ENCODE measurements around the gene CDK5RAP3.

Gene CDK5RAP3

DNA sequence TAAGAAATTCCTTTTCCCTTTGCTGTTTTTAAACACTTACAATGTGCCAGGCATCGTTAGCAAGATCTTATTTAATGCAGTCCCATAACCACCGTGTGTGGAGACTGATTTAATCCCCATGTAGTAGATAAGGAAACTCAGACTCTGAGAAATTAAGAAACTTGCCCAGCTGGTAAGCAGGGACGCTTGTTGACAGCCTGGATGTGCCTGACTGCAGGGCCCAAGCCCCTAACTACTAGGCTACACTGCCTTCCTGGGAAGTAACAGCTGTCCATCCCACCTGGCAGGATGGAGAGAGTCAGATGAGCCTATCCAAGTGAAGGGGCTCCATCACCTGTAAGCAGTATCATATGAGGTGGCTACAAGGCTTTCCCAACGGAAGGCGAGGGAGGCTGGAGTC, 23.1 kb downstream of the CDK5RAP3 start:
- no peak for DNase-seq (ENCODE audit: low spot score)

DNA sequence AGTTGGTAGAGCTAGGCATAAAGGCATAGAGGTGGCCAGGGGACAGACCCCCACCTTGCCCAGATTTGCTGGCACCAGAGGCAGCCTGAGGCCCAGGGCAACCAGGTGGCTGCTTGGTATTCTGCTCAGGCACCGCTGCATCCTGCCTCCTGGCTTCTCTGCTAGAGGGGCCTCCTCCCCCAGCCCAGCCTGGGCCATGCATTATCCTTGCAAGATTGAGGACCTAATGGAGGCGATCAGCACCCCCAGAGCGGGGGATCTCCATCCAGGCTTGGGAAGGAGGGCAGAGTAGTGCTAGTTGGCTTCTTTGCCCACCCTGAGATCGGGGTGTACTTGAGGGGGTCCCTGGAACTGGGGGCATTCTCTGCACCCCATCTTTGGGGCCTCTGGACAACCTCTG, 23.8 kb downstream of the CDK5RAP3 start:
- no peak for DNase-seq (ENCODE audit: low spot score)
- TF ChIP-seq, protein P1, sequence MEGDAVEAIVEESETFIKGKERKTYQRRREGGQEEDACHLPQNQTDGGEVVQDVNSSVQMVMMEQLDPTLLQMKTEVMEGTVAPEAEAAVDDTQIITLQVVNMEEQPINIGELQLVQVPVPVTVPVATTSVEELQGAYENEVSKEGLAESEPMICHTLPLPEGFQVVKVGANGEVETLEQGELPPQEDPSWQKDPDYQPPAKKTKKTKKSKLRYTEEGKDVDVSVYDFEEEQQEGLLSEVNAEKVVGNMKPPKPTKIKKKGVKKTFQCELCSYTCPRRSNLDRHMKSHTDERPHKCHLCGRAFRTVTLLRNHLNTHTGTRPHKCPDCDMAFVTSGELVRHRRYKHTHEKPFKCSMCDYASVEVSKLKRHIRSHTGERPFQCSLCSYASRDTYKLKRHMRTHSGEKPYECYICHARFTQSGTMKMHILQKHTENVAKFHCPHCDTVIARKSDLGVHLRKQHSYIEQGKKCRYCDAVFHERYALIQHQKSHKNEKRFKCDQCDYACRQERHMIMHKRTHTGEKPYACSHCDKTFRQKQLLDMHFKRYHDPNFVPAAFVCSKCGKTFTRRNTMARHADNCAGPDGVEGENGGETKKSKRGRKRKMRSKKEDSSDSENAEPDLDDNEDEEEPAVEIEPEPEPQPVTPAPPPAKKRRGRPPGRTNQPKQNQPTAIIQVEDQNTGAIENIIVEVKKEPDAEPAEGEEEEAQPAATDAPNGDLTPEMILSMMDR (IDR thresholded peaks at IDR 0.05; ENCODE audit: borderline replicate concordance, control extremely low read depth, extremely low read depth, insufficient read depth, missing control alignments) = no peak
- in situ Hi-C loops (cut with MboI; ENCODE audit: low sequenced_read_pairs, unreplicated experiment) = no loop called here

More for the DNA sequence above, 23.1 kb downstream of the CDK5RAP3 start:
- TF ChIP-seq, protein P1 (IDR thresholded peaks at IDR 0.05; ENCODE audit: borderline replicate concordance, control extremely low read depth, extremely low read depth, insufficient read depth, missing control alignments) = no peak
- in situ Hi-C loops (cut with MboI; ENCODE audit: low sequenced_read_pairs, unreplicated experiment) = no loop called here

DNA sequence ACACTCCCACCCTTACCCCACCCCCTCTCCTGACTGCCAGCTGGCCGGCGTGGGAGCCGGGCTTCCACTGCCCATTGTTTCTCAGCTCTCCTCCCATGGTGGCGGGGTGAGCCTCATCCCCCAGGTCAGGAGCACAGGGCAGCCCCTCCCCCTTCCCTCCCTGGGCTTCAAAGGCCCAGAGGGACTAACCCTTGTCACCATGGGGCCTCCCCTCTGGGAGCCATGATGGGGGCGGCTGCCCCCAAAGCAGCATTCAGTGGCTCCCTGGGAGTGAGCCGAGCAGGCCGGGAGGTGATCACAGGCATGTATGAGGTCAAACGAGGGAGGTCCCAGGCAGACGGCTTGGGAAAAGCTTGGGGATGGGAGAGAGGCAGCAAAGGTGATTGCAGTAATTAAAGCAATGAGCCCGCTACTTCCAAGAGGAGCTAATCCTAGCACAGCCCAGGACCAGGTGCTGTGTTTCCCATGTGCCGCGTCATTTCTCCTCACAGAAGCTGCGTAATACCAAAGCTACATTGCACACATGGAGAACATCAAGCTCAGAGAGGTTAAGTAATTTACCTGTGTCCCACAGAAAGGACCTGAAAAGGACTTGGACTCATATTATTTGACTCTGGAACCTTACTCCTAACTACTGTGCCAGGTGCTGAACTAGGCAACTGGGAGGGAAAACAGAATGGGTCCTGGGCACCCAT, 24.5 kb downstream of the CDK5RAP3 start:
- TF ChIP-seq, protein P1 (IDR thresholded peaks at IDR 0.05; ENCODE audit: borderline replicate concordance, control extremely low read depth, extremely low read depth, insufficient read depth, missing control alignments) = no peak
- in situ Hi-C loops (cut with MboI; ENCODE audit: low sequenced_read_pairs, unreplicated experiment) = no loop called here
- no peak for DNase-seq (ENCODE audit: low spot score)

GRCh38 chr17:47996201-47996600, 25.3 kb downstream of the CDK5RAP3 start:
- TF ChIP-seq, protein P1 (IDR thresholded peaks at IDR 0.05; ENCODE audit: borderline replicate concordance, control extremely low read depth, extremely low read depth, insufficient read depth, missing control alignments) = no peak
- in situ Hi-C loops (cut with MboI; ENCODE audit: low sequenced_read_pairs, unreplicated experiment) = no loop called here
- no peak for DNase-seq (ENCODE audit: low spot score)

DNA sequence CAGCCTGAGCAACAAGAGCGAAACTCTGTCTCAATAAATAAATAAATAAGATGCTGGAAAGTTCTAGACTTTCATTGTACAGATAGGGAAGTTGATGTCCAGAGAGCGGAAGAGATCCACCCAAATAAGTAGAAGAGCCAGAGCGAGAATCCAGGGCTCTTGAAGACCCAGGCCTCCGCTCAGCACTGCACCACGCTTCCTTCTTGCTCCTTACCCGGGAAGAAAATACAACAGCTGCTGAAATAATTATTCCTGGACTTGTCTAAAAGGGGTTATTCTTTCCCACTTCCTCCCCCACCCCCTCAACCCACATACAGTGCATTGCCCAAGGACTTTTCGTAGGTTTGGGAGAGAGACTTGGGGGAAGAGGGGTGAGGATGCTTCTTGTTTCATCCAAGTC, 26.7 kb downstream of the CDK5RAP3 start:
- in situ Hi-C loops (cut with MboI; ENCODE audit: low sequenced_read_pairs, unreplicated experiment) = no loop called here
- TF ChIP-seq, protein P1 (IDR thresholded peaks at IDR 0.05; ENCODE audit: borderline replicate concordance, control extremely low read depth, extremely low read depth, insufficient read depth, missing control alignments) = no peak
- DNase-seq (ENCODE audit: low spot score) = no peak

DNA sequence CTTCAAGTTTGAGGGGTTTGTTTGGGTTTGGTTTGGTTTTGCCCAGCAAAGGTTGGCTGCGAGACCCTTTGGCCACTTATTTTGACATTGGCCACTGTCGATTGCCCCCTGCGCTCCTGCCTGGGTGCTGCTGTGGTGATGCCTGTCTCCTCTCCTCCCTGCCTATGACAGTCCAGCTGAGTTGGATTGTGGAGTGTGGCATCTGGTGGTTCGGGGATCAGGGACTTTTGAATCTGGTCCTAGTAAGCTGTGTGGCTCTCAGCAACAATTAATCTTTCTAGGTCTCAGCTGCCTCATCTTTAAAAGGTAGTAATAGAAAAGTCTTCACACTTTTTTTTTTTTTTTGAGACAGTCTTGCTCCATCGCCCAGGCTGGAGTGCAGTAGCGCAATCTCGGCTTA, 27.1 kb downstream of the CDK5RAP3 start:
- no peak for DNase-seq (ENCODE audit: low spot score)
- in situ Hi-C loops (cut with MboI; ENCODE audit: low sequenced_read_pairs, unreplicated experiment) = no loop called here
- TF ChIP-seq, protein P1 (IDR thresholded peaks at IDR 0.05; ENCODE audit: borderline replicate concordance, control extremely low read depth, extremely low read depth, insufficient read depth, missing control alignments) = no peak
